ENCODE measurements around the gene SPATA46.
"Not testable (repeated sequence)": the region's sequence is repeated elsewhere in the genome, so short reads cannot be mapped to it uniquely, and the experiment has no call there.

SPATA46 gene

GRCh38 chr1:162373072-162373427 is 3.6 kb downstream of the SPATA46 start:
- no peak for DNase-seq

GRCh38 chr1:162372159-162373071 is 4.2 kb downstream of the SPATA46 start:
- no peak for DNase-seq

GRCh38 chr1:162371611-162372010 is 5.0 kb downstream of the SPATA46 start:
- no peak for DNase-seq

GRCh38 chr1:162370721-162371120 is 5.9 kb downstream of the SPATA46 start:
- DNase-seq: no peak

GRCh38 chr1:162370161-162370560 is 6.5 kb downstream of the SPATA46 start:
- DNase-seq: no peak

- no peak for DNase-seq
Observed at GRCh38 chr1:162369571-162369970, 7.1 kb downstream of the SPATA46 start.

- no peak for DNase-seq
Observed at GRCh38 chr1:162368451-162368850, 8.2 kb downstream of the SPATA46 start.

GRCh38 chr1:162367772-162368171 is 8.9 kb downstream of the SPATA46 start:
- DNase-seq: no peak

- no peak for DNase-seq
Observed at GRCh38 chr1:162367073-162367472, 9.6 kb downstream of the SPATA46 start.

GRCh38 chr1:162366671-162367070 is 10.0 kb downstream of the SPATA46 start:
- no peak for DNase-seq

GRCh38 chr1:162366149-162366548 is 10.5 kb downstream of the SPATA46 start:
- DNase-seq: no peak

GRCh38 chr1:162365284-162366020 is 11.2 kb downstream of the SPATA46 start:
- DNase-seq: no peak

GRCh38 chr1:162364498-162364897 is 12.2 kb downstream of the SPATA46 start:
- no peak for DNase-seq

- DNase-seq: no peak
Observed at GRCh38 chr1:162363823-162364222, 12.8 kb downstream of the SPATA46 start.

- DNase-seq: no peak
Observed at GRCh38 chr1:162361349-162361748, 15.3 kb downstream of the SPATA46 start.

GRCh38 chr1:162360874-162361260 is 15.8 kb downstream of the SPATA46 start:
- DNase-seq: no peak

- no peak for DNase-seq
Observed at GRCh38 chr1:162360237-162360873, 16.3 kb downstream of the SPATA46 start.

- DNase-seq: no peak
Observed at GRCh38 chr1:162359523-162360236, 17.0 kb downstream of the SPATA46 start.

- DNase-seq: no peak
Observed at GRCh38 chr1:162358928-162359327, 17.7 kb downstream of the SPATA46 start.

- peak; percentile 10 for DNase-seq
Observed at GRCh38 chr1:162357681-162358266, 18.9 kb downstream of the SPATA46 start.

- no peak for DNase-seq
Observed at GRCh38 chr1:162353702-162354101, 23.0 kb downstream of the SPATA46 start.

- DNase-seq: no peak
Observed at GRCh38 chr1:162353078-162353477, 23.6 kb downstream of the SPATA46 start.

GRCh38 chr1:162351874-162352273 is 24.8 kb downstream of the SPATA46 start:
- DNase-seq: not testable (repeated sequence)

Measured in activated CD4-positive, alpha-beta T cell treated with anti-CD3 and anti-CD28 coated beads, Interleukin-2, amount 50 U/mL, for 16 hours (primary cell).